GM23338 (cell line): ENCODE results near the gene PROX1. TPM values are rescaled to one million over a fixed set of nuclear protein-coding genes. Genes with fewer than 3 reads are reported as not detected.

Source experiments
- ATAC-seq: fragments of 200-7000 bp; cut with Tn5 transposase; 3 replicates; pipeline ENCODE4 v1.9.1; 2020
- DNase-seq: peaks from one replicate; pipeline ENCODE4 v3.0.0-alpha.2; 2015; ENCODE audit warnings: low spot score
- H2AFZ ChIP-seq: fragments of 200-600 bp; sonication (generic); 2 replicates; pipeline ENCODE4 v1.8.0; 2016; ENCODE audit warnings: antibody characterized with exemption, mild to moderate bottlenecking, moderate library complexity
- H3F3A ChIP-seq: fragments of 200-600 bp; sonication (generic); replicated peaks from 2 replicates; pipeline ENCODE4 v1.8.0; 2017; ENCODE audit warnings: antibody characterized with exemption, mixed run types, low read depth
- H3K27ac ChIP-seq: fragments of 200-600 bp; sonication (generic); 2 replicates; pipeline ENCODE4 v1.6.1; 2016; ENCODE audit warnings: low read depth
- H3K27me3 ChIP-seq: fragments of 200-600 bp; sonication (generic); 2 replicates; pipeline ENCODE4 v1.8.0; 2016; ENCODE audit warnings: mild to moderate bottlenecking, mixed run types, moderate library complexity; ENCODE audit not compliant: insufficient read depth
- H3K36me3 ChIP-seq: fragments of 200-600 bp; sonication (generic); 2 replicates; pipeline ENCODE4 v1.8.0; 2016; ENCODE audit warnings: mild to moderate bottlenecking; ENCODE audit not compliant: insufficient read depth
- H3K4me1 ChIP-seq: fragments of 200-600 bp; sonication (generic); 2 replicates; pipeline ENCODE4 v1.8.0; 2016; ENCODE audit warnings: mild to moderate bottlenecking, moderate library complexity; ENCODE audit not compliant: insufficient read depth
- H3K4me2 ChIP-seq: fragments of 200-600 bp; sonication (generic); 2 replicates; pipeline ENCODE4 v1.7.1; 2017; ENCODE audit warnings: mixed run types
- H3K4me3 ChIP-seq: fragments of 200-600 bp; sonication (generic); 2 replicates; pipeline ENCODE4 v1.6.1; 2016; ENCODE audit warnings: mixed run types
- H3K79me2 ChIP-seq: fragments of 200-600 bp; sonication (generic); replicated peaks from 2 replicates; pipeline ENCODE4 v1.8.0; 2017; ENCODE audit warnings: mild to moderate bottlenecking; ENCODE audit not compliant: insufficient read depth
- H3K9me2 ChIP-seq: fragments of 200-600 bp; sonication (generic); 2 replicates; pipeline ENCODE4 v1.8.0; 2017; ENCODE audit not compliant: insufficient read depth
- H4K20me1 ChIP-seq: fragments of 200-600 bp; sonication (generic); replicated peaks from 2 replicates; pipeline ENCODE4 v1.8.0; 2017; ENCODE audit warnings: mild to moderate bottlenecking; ENCODE audit not compliant: insufficient read depth
- H3K27ac Mint-ChIP-seq: 2 replicates; pipeline ENCODE4 v1.8.0; 2020; ENCODE audit warnings: inconsistent platforms, mild to moderate bottlenecking, moderate library complexity, mixed read lengths
- H3K27me3 Mint-ChIP-seq: 3 replicates; pipeline ENCODE4 v1.8.0; 2022; ENCODE audit warnings: low read depth, mild to moderate bottlenecking, moderate library complexity, mixed read lengths, inconsistent platforms; ENCODE audit not compliant: insufficient read depth, poor library complexity
- H3K36me3 Mint-ChIP-seq: 3 replicates; pipeline ENCODE4 v1.8.0; 2021; ENCODE audit warnings: low read depth, mild to moderate bottlenecking, inconsistent platforms, moderate library complexity, mixed read lengths
- H3K4me1 Mint-ChIP-seq: 3 replicates; pipeline ENCODE4 v1.8.0; 2020; ENCODE audit warnings: mild to moderate bottlenecking, inconsistent platforms, mixed read lengths
- H3K4me3 Mint-ChIP-seq: 3 replicates; pipeline ENCODE4 v1.8.0; 2021; ENCODE audit warnings: moderate library complexity, mild to moderate bottlenecking, inconsistent platforms, mixed read lengths
- H3K9me3 Mint-ChIP-seq: 3 replicates; pipeline ENCODE4 v1.8.0; 2020; ENCODE audit warnings: moderate library complexity, mild to moderate bottlenecking, inconsistent platforms, mixed read lengths
- CREB1 ChIP-seq: fragments of 250-450 bp; sonication (Bioruptor Pico); IDR thresholded peaks from 2 replicates; pipeline ENCODE4 v1.5.0; 2020; ENCODE audit warnings: low read depth, mild to moderate bottlenecking, moderate library complexity
- CTCF ChIP-seq, 2 experiments: fragments of 200-600 bp in 1 of 2; sonication (generic) in 1 of 2; conservative IDR thresholded peaks; 2 replicates each; pipeline versions ENCODE4 v1.5.1 to v1.6.1; 2016 to 2017; ENCODE audit warnings: antibody characterized with exemption in 2 of 2, low read depth in 2 of 2, mild to moderate bottlenecking in 2 of 2, moderate library complexity in 1 of 2
- EZH2 ChIP-seq: fragments of 200-600 bp; sonication (generic); IDR thresholded peaks from one replicate; pipeline ENCODE4 v1.8.0; 2017; ENCODE audit warnings: antibody characterized with exemption, mild to moderate bottlenecking, low read depth; ENCODE audit not compliant: unreplicated experiment
- EZH2phosphoT487 ChIP-seq: fragments of 200-600 bp; sonication (generic); IDR thresholded peaks from one replicate; pipeline ENCODE4 v1.8.1; 2018; ENCODE audit warnings: antibody characterized with exemption; ENCODE audit not compliant: unreplicated experiment
- JUNB ChIP-seq: IDR thresholded peaks from one replicate; pipeline ENCODE4 v1.6.1; 2016; ENCODE audit warnings: antibody characterized with exemption; ENCODE audit not compliant: unreplicated experiment
- NANOG ChIP-seq: IDR thresholded peaks from 2 replicates; pipeline ENCODE4 v1.6.1; 2016; ENCODE audit warnings: antibody characterized with exemption, borderline replicate concordance
- POLR2AphosphoS5 ChIP-seq: IDR thresholded peaks from 2 replicates; pipeline ENCODE4 v1.6.1; 2016; ENCODE audit warnings: antibody characterized with exemption, low read depth
- REST ChIP-seq: IDR thresholded peaks from one replicate; pipeline ENCODE4 v1.6.1; 2018; ENCODE audit warnings: antibody characterized with exemption; ENCODE audit not compliant: unreplicated experiment
- STAT1 ChIP-seq: IDR thresholded peaks from one replicate; pipeline ENCODE4 v1.6.1; 2016; ENCODE audit warnings: antibody characterized with exemption; ENCODE audit not compliant: unreplicated experiment
- ZNF114 ChIP-seq: fragments of 250-450 bp; sonication (Bioruptor Pico); IDR thresholded peaks from 2 replicates; pipeline ENCODE4 v1.5.0; 2020; ENCODE audit warnings: mild to moderate bottlenecking, moderate library complexity
- ZNF331 ChIP-seq: fragments of 250-450 bp; sonication (Bioruptor Pico); IDR thresholded peaks from 2 replicates; pipeline ENCODE4 v1.5.0; 2020; ENCODE audit warnings: low read depth, mild to moderate bottlenecking, moderate library complexity
- ZNF462 ChIP-seq: fragments of 250-450 bp; sonication (Bioruptor Pico); IDR thresholded peaks from 2 replicates; pipeline ENCODE4 v1.5.0; 2020; ENCODE audit warnings: mild to moderate bottlenecking, moderate library complexity
- polyA plus RNA-seq: library from polyadenylated mRNA; unstranded; fragments of >200 nt; fragmentation: Nextera tagmentation; extraction: Ambion mirVana; gene quantifications from 2 replicates; pipeline ENCODE4 v1.2.1, GENCODE V29; 2016
- total RNA-seq: library from RNA; depleted of rRNA; stranded (reverse); fragments of >200 nt; shearing (Covaris generic); gene quantifications from 2 replicates; pipeline ENCODE4 v1.2.3, GENCODE V29; 2014
- TF ChIP-seq, protein P1 (sequence below): IDR thresholded peaks from 2 replicates; pipeline ENCODE4 v1.6.1; 2016; ENCODE audit warnings: antibody characterized with exemption

Gene PROX1
- total and polyA plus RNA-seq, 2 experiments from 2014 or later, result 0.49 to 0.66 TPM

GRCh38 chr1:214028649-214029406 is 41.1 kb downstream of the PROX1 start:
- peaks cover 65% of the 10 kb centered on the region for H3K4me1 Mint-ChIP-seq
- H3K4me2 ChIP-seq, result peak overlapping the region; percentile 46; the same call in 1 of the 2 replicates

More at GRCh38 chr1:214028649-214029406, 41.1 kb downstream of the PROX1 start:
- Histone ChIP-seq H3K4me3 (no peak overlapping the region), H3K36me3 (no peaks in the 10 kb centered on the region), H3K79me2 (no peaks in the 10 kb centered on the region), H3K27me3 (no peaks in the 10 kb centered on the region), H3K27ac (no peak overlapping the region), H3K4me1 (peaks cover 53% of the 10 kb centered on the region), H3K9me2 (0 out of 2 replicates have a peak, but pooled peaks cover 6% of the 10 kb centered on the region), H3F3A (no peaks in the 10 kb centered on the region), H4K20me1 (no peaks in the 10 kb centered on the region), H2AFZ (no peak overlapping the region)
- ATAC-seq, result no peak
- TF ChIP-seq ZNF462 (CRISPR knock-in tag) (no peak), NANOG (no peak), POLR2AphosphoS5 (no peak), JUNB (no peak), EZH2phosphoT487 (no peak), ZNF331 (CRISPR knock-in tag) (no peak), CREB1 (no peak), CTCF (conservative IDR thresholded peaks at IDR 0.05; ENCODE audit: low read depth in 2 of 2) (no peak), STAT1 (no peak), REST (no peak), ZNF114 (no peak), EZH2 (no peak)
- TF ChIP-seq, protein P1, sequence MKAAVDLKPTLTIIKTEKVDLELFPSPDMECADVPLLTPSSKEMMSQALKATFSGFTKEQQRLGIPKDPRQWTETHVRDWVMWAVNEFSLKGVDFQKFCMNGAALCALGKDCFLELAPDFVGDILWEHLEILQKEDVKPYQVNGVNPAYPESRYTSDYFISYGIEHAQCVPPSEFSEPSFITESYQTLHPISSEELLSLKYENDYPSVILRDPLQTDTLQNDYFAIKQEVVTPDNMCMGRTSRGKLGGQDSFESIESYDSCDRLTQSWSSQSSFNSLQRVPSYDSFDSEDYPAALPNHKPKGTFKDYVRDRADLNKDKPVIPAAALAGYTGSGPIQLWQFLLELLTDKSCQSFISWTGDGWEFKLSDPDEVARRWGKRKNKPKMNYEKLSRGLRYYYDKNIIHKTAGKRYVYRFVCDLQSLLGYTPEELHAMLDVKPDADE, result no peak
- Mint-ChIP-seq H3K27me3 (peaks cover 7% of the 10 kb centered on the region), H3K9me3 (no peaks in the 10 kb centered on the region), H3K36me3 (no peaks in the 10 kb centered on the region), H3K4me3 (no peak overlapping the region), H3K27ac (no peak overlapping the region)
- DNase-seq, result no peak
